Tibial artery (tissue), 4 donors: ENCODE measurements around the gene MARS1.
A peak's percentile ranks its signal among the peaks of the same experiment; 100 is the strongest.

Experiments used
- DNase-seq, 2 donors: peaks; one replicate each; pipeline ENCODE4 v3.0.0-alpha.2; 2019
- H3K27ac ChIP-seq, 2 donors: fragments of 200-600 bp; sonication (generic) in 1 of 2; 1 replicate in 1 of 2; 2 replicates in 1 of 2; pipeline ENCODE4 v1.5.1; 2018 to 2019; ENCODE audit warnings: mild to moderate bottlenecking in 1 of 2
- H3K27me3 ChIP-seq, 2 donors: fragments of 200-600 bp; sonication (generic) in 1 of 2; one replicate each; pipeline versions ENCODE4 v1.5.1 to v1.6.0; 2016 to 2019
- H3K36me3 ChIP-seq, 3 donors: fragments of 200-600 bp; sonication (generic) in 2 of 3; one replicate each; pipeline ENCODE4 v1.5.1; 2016 to 2019; ENCODE audit warnings: mild to moderate bottlenecking in 2 of 3
- H3K4me1 ChIP-seq, 4 donors: fragments of 200-600 bp; sonication (generic) in 2 of 4; 1 replicate in 3 of 4; 2 replicates in 1 of 4; pipeline ENCODE4 v1.5.1; 2016 to 2019
- H3K4me3 ChIP-seq, 2 donors: fragments of 200-600 bp; sonication (generic) in 1 of 2; 1 replicate in 1 of 2; 2 replicates in 1 of 2; pipeline ENCODE4 v1.5.1; 2018 to 2019; ENCODE audit warnings: mild to moderate bottlenecking in 2 of 2
- H3K9me3 ChIP-seq, 3 donors: fragments of 200-600 bp; sonication (generic) in 1 of 3; one replicate each; pipeline ENCODE4 v1.5.1; 2016 to 2019
- CTCF ChIP-seq, 2 experiments: fragments of 200-600 bp in 1 of 2; fragments of 450-650 bp in 1 of 2; IDR thresholded peaks; one replicate each; pipeline ENCODE4 v1.5.1; 2017 to 2019; ENCODE audit warnings: antibody characterized with exemption in 2 of 2, mild to moderate bottlenecking in 1 of 2, moderate library complexity in 1 of 2
- intact Hi-C: fragments of 100-400 bp; cut with DNase I; formaldehyde crosslinking; loops from one replicate; pipeline ENCODE4 v1.15.0; 2023; ENCODE audit warnings: low total_unique reads

The MARS1 gene

GRCh38 chr12:57451233-57451778 lies 36.6 kb upstream of the MARS1 start:
- Histone ChIP-seq H3K36me3 (no peaks in the 10 kb centered on the region), H3K27ac (peak overlapping the region; percentile 82 to 89), H3K27me3 (peaks cover 0 to 3% of the 10 kb centered on the region in 2 donors), H3K4me3 (no peak overlapping the region), H3K9me3 (no peaks in the 10 kb centered on the region), H3K4me1 (peaks cover 0 to 21% (median 18%) of the 10 kb centered on the region in 4 donors)
- DNase-seq = no peak
- intact Hi-C loops = loop anchor here (5.0 kb wide), 2 partner anchors 184 to 329 kb away; no protein-coding TSS in a partner anchor
- TF ChIP-seq CTCF (IDR thresholded peaks at IDR 0.05) = no peak

- no peak for TF ChIP-seq CTCF (IDR thresholded peaks at IDR 0.05)
- no peaks in the 10 kb centered on the region for H3K9me3 ChIP-seq
- H3K36me3 ChIP-seq = no peaks in the 10 kb centered on the region
- peaks cover 0 to 3% of the 10 kb centered on the region in 2 donors for H3K27me3 ChIP-seq
- H3K27ac ChIP-seq = peak overlapping the region; percentile 82 to 89
- peak overlapping the region in 1 of 2 donors; percentile 0 for H3K4me3 ChIP-seq
- peak in 1 of 2 donors; percentile 83 for DNase-seq
- peaks cover 0 to 25% (median 18%) of the 10 kb centered on the region in 4 donors for H3K4me1 ChIP-seq
- intact Hi-C loops = loop anchor here (5.0 kb wide), 2 partner anchors 185 to 330 kb away; no protein-coding TSS in a partner anchor
Observed at GRCh38 chr12:57452181-57452936, 35.5 kb upstream of the MARS1 start.

- peak; percentile 81 to 86 for DNase-seq
- Histone ChIP-seq H3K4me1 (peaks cover 0 to 25% (median 18%) of the 10 kb centered on the region in 4 donors), H3K9me3 (no peaks in the 10 kb centered on the region), H3K36me3 (no peaks in the 10 kb centered on the region), H3K27ac (peak overlapping the region; percentile 82 to 89), H3K4me3 (no peak overlapping the region), H3K27me3 (peaks cover 0 to 3% of the 10 kb centered on the region in 2 donors)
- peak; percentile 93 to 97 for TF ChIP-seq CTCF (IDR thresholded peaks at IDR 0.05)
- intact Hi-C loops = loop anchor here (1.0 to 5.0 kb wide), 3 partner anchors 146 to 331 kb away; no protein-coding TSS in a partner anchor
Observed at GRCh38 chr12:57452937-57453509, 34.8 kb upstream of the MARS1 start.

GRCh38 chr12:57454213-57454565 lies 33.7 kb upstream of the MARS1 start:
- peaks cover 0 to 3% of the 10 kb centered on the region in 2 donors for H3K27me3 ChIP-seq
- H3K27ac ChIP-seq = no peak overlapping the region
- no peaks in the 10 kb centered on the region for H3K9me3 ChIP-seq
- intact Hi-C loops = loop anchor here (5.0 kb wide), 2 partner anchors 187 to 332 kb away; no protein-coding TSS in a partner anchor
- no peak for DNase-seq
- no peak for TF ChIP-seq CTCF (IDR thresholded peaks at IDR 0.05)
- H3K4me3 ChIP-seq = no peak overlapping the region
- no peaks in the 10 kb centered on the region for H3K36me3 ChIP-seq
- H3K4me1 ChIP-seq = peaks cover 0 to 25% (median 20%) of the 10 kb centered on the region in 4 donors

GRCh38 chr12:57454566-57455373 lies 33.1 kb upstream of the MARS1 start, which contains the start of gene INHBE:
TSS of gene INHBE (plus strand) at chr12:57455307. CDS start at chr12:57455537, 230 bp downstream.
- no peak within 1 kb of the TSS for H3K27ac ChIP-seq
- H3K36me3 ChIP-seq = no peaks in the 10 kb centered on the region
- no peaks in the 10 kb centered on the region for H3K9me3 ChIP-seq
- DNase-seq = no peak
- H3K4me1 ChIP-seq = peaks cover 0 to 25% (median 20%) of the 10 kb centered on the region in 4 donors
- intact Hi-C loops = loop anchor here (5.0 kb wide), 2 partner anchors 187 to 332 kb away; no protein-coding TSS in a partner anchor
- H3K27me3 ChIP-seq = peaks cover 0 to 3% of the 10 kb centered on the region in 2 donors
- TF ChIP-seq CTCF (IDR thresholded peaks at IDR 0.05) = no peak
- no peak within 1 kb of the TSS for H3K4me3 ChIP-seq
